GM19324 (cell line): Measurements from ENCODE around the gene TECTB.

Source experiments
- ATAC-seq: cut with Tn5 transposase; IDR thresholded peaks from one replicate; pipeline ENCODE4 v1.9.1; 2021; ENCODE audit warnings: mild to moderate bottlenecking, moderate library complexity; ENCODE audit not compliant: unreplicated experiment, low FRiP score

Gene TECTB

GRCh38 chr10:112304267-112304859 lies 21.2 kb downstream of the TECTB start:
- ATAC-seq: no peak

- no peak for ATAC-seq
Observed at GRCh38 chr10:112307358-112308124, 24.3 kb downstream of the TECTB start.

DNA sequence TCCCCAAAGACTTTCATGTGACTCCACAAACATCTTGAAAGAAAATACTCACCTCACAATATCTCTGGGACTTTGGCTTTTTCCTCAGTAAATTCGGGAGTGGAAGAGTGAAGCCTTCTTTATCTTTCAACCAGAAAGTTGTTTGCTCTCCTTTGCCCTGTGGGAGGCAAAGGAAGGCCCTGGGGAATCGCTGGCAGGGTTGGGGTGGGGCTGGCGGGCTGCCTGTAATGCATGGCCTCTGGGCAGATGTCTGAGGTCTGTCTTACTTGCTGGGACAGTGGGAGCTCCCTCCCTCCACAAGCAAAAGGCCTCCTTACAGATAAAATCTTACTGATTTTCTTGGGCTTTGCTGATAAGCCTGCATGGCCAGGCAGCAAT lies 24.9 kb downstream of the TECTB start:
- no peak for ATAC-seq

- ATAC-seq: no peak
Observed at GRCh38 chr10:112311481-112311880, 28.3 kb downstream of the TECTB start.

GRCh38 chr10:112313234-112313633 lies 30.0 kb downstream of the TECTB start:
- ATAC-seq: no peak

DNA sequence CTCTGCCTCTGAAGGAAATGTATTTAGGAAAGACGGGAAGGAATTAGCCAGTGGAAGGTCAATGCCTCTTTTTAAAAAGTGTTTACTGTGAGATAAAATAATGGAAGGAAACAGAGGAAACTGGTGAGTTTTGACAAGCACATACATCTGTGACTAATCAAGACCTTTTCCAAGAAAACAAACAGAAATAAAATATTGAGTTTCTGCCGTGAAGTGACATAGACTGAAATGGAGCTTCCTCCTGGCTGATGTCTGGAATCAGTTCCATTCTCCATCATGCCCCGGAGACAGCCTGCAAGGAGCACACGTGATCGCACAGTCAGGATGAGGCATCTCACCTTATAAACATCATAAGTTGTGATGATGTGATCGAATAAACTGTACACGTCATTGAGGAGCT lies 30.7 kb downstream of the TECTB start:
- no peak for ATAC-seq

DNA sequence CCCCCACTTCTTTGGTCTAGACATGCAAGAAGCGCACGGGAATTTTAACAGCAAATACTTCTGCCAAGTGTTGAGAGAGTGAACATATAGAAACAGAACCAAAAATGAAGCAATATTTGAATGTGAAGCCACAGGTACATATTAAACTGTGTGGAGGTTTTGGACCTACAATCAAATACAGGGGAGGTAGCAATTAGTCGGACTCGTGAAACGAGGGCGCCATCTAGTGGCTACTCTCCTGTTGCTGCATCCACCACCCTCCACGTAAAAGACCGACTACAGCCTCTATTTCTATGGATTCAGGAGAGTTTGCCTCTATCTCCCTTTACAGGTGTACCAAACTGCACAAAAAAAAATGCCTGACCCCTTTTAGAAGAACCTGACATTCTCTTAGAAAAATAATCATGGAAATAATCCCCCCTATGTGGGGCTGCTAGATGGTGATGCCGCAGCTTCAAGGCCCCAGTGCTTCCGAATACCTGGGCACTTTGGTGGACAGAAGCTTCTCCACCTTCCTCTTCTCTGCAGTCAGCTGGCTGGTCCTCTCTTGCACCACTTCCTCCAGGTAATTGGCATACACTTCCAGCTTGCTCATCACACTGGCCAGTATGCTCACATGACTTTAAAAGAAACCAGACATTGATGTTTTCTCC lies 31.7 kb downstream of the TECTB start:
- ATAC-seq: no peak

GRCh38 chr10:112327678-112328077 lies 44.5 kb downstream of the TECTB start:
- ATAC-seq: no peak

- ATAC-seq: no peak
Observed at GRCh38 chr10:112330162-112330561, 47.0 kb downstream of the TECTB start.

GRCh38 chr10:112330607-112331160 lies 47.5 kb downstream of the TECTB start:
- no peak for ATAC-seq

DNA sequence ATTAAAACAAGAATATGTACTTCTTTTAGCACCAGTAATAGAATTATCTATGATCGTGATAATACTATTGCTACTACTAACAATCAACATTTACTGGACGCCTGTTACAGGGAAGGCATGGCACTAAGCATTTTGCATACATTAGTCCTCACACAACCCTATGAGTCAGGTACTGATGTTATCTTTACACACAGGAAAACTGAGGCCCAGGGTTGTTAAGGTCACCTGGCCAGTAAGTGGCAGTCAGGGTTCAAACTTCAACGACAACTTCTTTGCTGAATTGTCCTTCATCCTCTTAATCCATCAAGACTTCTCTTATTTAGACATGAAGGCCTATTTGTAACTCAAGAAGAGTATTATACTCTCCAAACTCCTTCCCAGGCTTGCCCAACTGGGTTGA lies 48.8 kb downstream of the TECTB start:
- no peak for ATAC-seq

DNA sequence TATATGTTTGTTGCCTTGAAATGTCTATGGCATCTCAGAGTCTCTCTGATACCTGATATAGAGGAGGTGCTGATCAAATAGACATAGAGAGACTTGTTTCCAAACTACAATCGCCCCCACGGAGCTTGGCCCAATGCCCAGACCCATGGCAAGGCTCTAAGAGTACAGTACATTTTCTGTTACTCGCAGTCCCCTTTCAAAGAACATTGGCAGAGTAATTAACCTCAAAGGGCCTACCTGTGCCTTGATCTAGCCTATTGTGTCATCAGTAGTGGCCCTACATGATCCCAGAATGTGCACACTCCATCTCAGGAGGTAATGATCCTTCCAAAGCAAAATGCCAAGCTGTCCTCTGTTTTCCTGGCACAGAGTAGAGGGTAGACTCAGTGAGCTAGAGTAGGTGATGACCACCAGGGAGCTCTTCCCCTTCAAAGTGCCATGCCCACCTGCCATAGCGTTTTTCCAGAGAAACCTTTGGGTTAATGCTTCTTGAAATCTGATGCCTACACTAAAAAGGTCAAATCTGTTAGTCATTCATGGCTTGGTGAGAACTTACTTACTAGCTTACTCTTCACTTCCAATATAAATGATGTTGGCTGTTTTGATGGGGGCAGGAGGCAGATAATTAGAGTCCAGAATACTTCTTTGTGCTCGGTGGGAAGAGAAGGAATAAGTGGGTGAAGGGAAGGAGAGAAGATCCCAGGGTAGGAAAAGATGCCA lies 49.5 kb downstream of the TECTB start:
- no peak for ATAC-seq

DNA sequence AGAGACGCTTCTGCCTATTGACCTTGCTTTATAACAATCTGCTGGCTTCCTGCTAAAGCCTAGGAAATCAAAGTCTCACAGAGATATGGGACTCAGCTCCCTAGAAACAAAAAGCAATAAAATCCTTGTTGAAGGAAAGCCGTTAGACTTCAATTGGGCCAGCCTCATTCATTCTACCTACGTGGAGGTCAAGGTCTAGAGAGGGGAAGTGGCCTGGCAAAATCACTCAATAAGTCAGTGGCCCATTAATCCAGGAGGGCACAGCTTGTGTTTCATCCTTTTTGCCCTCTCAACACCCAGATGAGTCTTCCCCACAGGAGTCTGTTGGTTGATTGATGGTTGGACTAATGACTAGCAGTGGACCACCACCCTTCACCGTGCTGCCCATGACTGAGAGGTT lies 50.3 kb downstream of the TECTB start:
- no peak for ATAC-seq

DNA sequence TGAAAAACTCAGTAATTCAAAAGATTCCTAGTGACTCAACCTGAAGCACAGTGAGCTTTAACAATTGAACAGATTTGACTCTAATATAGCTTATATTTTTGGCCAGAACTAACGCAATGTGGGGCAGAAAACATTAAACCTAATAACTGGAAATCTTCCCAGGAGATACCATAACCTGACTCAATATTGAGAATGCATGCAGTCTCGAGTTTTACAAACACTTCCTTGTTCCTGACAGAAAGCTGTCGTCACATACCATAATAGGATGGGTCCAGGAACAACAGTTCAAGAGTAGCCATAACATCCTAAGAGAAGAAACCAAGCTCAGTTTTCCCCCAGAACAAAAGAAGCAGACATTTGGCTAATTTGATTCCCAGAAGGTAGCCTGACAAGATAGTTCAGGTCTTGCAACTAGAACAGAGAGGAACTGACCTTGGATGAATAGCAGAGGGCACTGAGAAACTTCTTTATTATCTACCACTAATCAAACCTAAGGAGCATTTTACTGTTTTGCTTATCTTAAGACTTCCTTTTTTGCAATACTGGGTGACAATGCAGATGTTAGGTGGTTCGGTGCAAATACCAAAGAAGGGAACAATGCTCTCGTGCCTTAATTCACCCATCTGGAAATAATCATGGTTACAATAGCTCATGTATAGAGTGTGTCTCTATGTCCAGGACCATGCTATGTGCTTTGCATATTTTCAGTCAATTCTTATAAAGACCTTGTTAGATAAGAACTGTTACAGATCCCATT lies 52.1 kb downstream of the TECTB start:
- ATAC-seq: no peak

GRCh38 chr10:112335868-112336265 lies 52.7 kb downstream of the TECTB start:
- no peak for ATAC-seq

DNA sequence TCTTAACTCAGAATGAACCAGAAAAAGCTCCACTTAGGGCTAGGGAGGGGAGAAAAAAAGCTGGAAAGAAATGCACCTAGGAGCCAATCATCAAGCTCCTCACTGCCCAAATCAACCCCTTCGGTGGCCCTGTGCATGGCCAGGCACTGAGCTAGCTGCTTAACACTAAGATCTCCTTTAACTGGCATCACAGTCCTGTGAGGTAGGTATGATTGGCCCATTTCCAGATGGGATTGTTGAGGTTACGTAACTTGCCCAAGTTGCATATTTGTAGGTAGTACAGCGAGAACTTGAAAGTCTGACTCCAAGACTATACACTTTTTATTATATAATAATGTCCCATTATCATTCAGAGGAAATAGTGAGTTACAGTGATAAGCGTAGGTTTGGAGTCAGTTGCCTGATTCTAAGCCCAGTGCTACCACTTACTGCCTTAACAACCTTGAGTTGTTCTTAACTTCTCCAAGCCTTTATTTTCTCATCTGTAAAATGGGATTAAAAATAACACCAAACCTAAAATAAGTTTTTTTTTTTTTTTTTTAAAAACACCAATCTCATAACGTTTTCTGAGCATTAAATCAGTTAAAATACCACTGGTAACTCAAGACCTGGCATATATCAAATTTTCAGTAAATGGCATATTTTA lies 53.5 kb downstream of the TECTB start:
- no peak for ATAC-seq

- ATAC-seq: no peak
Observed at GRCh38 chr10:112338957-112339356, 55.8 kb downstream of the TECTB start.

DNA sequence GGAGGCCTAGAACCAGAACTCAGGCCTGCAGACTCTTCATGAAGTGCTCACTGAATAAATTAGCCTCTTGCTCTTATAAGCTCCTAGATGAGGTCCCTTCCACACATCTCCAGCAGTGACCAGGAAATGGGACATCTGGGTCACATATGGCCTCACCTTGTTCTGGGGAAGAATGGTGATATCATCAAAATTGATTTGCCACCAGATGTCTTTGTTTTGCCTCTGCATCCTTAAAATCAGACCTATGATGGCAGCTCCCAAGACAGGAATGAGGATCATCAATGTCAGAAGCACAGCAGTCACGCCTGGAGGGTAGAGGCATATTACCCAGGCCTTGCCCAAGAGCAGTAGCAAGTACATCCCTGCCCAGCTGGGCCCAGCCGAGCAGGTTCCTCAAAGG lies 57.4 kb downstream of the TECTB start:
- no peak for ATAC-seq

- no peak for ATAC-seq
Observed at GRCh38 chr10:112343056-112343806, 60.0 kb downstream of the TECTB start.
